SU-DHL-6 (cell line): ENCODE results near the gene IKBKE.

ENCODE experiments used
- H2AFZ ChIP-seq: fragments of 200-600 bp; sonication (generic); 2 replicates; pipeline ENCODE4 v1.6.1; 2014; ENCODE audit warnings: low read depth, mild to moderate bottlenecking, moderate library complexity, mixed read lengths, antibody characterized with exemption, low read length; ENCODE audit not compliant: severe bottlenecking
- H3F3A ChIP-seq: fragments of 200-600 bp; shearing (Covaris generic); 2 replicates; pipeline ENCODE4 v1.6.0; 2016; ENCODE audit warnings: antibody characterized with exemption, mild to moderate bottlenecking; ENCODE audit not compliant: insufficient read depth
- H3K27ac ChIP-seq: fragments of 200-600 bp; sonication (generic); 2 replicates; pipeline ENCODE4 v1.5.1; 2016; ENCODE audit warnings: low read depth, mild to moderate bottlenecking, low read length, moderate library complexity, mixed read lengths
- H3K27me3 ChIP-seq: fragments of 200-600 bp; sonication (generic), shearing (Covaris generic); 2 replicates; pipeline ENCODE4 v1.6.0; 2014; ENCODE audit warnings: mild to moderate bottlenecking, low read length
- H3K36me3 ChIP-seq: fragments of 200-600 bp; sonication (generic); 2 replicates; pipeline ENCODE4 v1.6.1; 2014; ENCODE audit warnings: mild to moderate bottlenecking, low read length, mixed read lengths
- H3K4me2 ChIP-seq: fragments of 300-600, 200-600 bp; shearing (Covaris generic), sonication (generic); 2 replicates; pipeline ENCODE4 v1.6.0; 2014; ENCODE audit warnings: low read length, low read depth, mild to moderate bottlenecking; ENCODE audit not compliant: poor library complexity, severe bottlenecking
- H3K4me3 ChIP-seq: fragments of 200-600 bp; sonication (generic); 2 replicates; pipeline ENCODE4 v1.5.1; 2014; ENCODE audit warnings: antibody characterized with exemption, low read length, mild to moderate bottlenecking, mixed read lengths; ENCODE audit not compliant: insufficient read depth, poor library complexity, severe bottlenecking
- H3K79me2 ChIP-seq: fragments of 200-600 bp; sonication (generic); 2 replicates; pipeline ENCODE4 v1.6.1; 2014; ENCODE audit warnings: mild to moderate bottlenecking, low read length, moderate library complexity; ENCODE audit not compliant: insufficient read depth
- H3K9ac ChIP-seq: fragments of 200-600 bp; sonication (generic); 2 replicates; pipeline ENCODE4 v1.7.0; 2014; ENCODE audit warnings: mild to moderate bottlenecking, low read length
- H3K9me2 ChIP-seq: fragments of 200-600 bp; sonication (generic); replicated peaks from 2 replicates; pipeline ENCODE4 v1.6.1; 2014; ENCODE audit warnings: low read length; ENCODE audit not compliant: insufficient read depth
- H3K9me3 ChIP-seq: fragments of 200-600 bp; sonication (generic); 2 replicates; pipeline ENCODE4 v1.6.1; 2014; ENCODE audit warnings: low read length, mixed read lengths; ENCODE audit not compliant: insufficient read depth
- H4K20me1 ChIP-seq: fragments of 200-600 bp; sonication (generic); 2 replicates; pipeline ENCODE4 v1.6.1; 2014; ENCODE audit warnings: low read depth, mild to moderate bottlenecking, antibody characterized with exemption, low read length, moderate library complexity, mixed read lengths
- CTCF ChIP-seq: fragments of 200-600 bp; sonication (generic); IDR thresholded peaks from one replicate; pipeline ENCODE4 v1.5.1; 2017; ENCODE audit warnings: antibody characterized with exemption, mild to moderate bottlenecking, low read length, moderate library complexity; ENCODE audit not compliant: insufficient read depth, poor library complexity, severe bottlenecking
- EZH2phosphoT487 ChIP-seq: fragments of 200-600 bp; sonication (generic), shearing (Covaris generic); conservative IDR thresholded peaks from 2 replicates; pipeline ENCODE4 v1.6.1; 2018; ENCODE audit warnings: mild to moderate bottlenecking, antibody characterized with exemption, low read length, moderate library complexity, mixed read lengths

Gene IKBKE

GRCh38 chr1:206540044-206540780 is 69.9 kb downstream of the IKBKE start:
- Histone ChIP-seq H3F3A (no peaks in the 10 kb centered on the region), H3K9ac (no peak overlapping the region), H3K27ac (no peak overlapping the region), H3K79me2 (no peaks in the 10 kb centered on the region), H3K36me3 (no peaks in the 10 kb centered on the region), H3K4me2 (no peak overlapping the region), H2AFZ (no peak overlapping the region), H3K27me3 (no peaks in the 10 kb centered on the region), H3K9me2 (no peaks in the 10 kb centered on the region), H3K4me3 (no peak overlapping the region), H4K20me1 (no peaks in the 10 kb centered on the region), H3K9me3 (no peaks in the 10 kb centered on the region)
- TF ChIP-seq CTCF (no peak), EZH2phosphoT487 (no peak)

GRCh38 chr1:206541236-206541833 is 71.1 kb downstream of the IKBKE start:
- Histone ChIP-seq H3K9ac (no peak overlapping the region), H3K4me3 (no peak overlapping the region), H3K9me2 (no peaks in the 10 kb centered on the region), H3K36me3 (no peaks in the 10 kb centered on the region), H2AFZ (no peak overlapping the region), H3K27me3 (no peaks in the 10 kb centered on the region), H3K27ac (no peak overlapping the region), H3F3A (no peaks in the 10 kb centered on the region), H3K9me3 (no peaks in the 10 kb centered on the region), H3K79me2 (no peaks in the 10 kb centered on the region), H3K4me2 (no peak overlapping the region), H4K20me1 (no peaks in the 10 kb centered on the region)
- TF ChIP-seq EZH2phosphoT487 = no peak
- TF ChIP-seq CTCF = no peak

GRCh38 chr1:206544562-206545257 is 74.4 kb downstream of the IKBKE start:
- Histone ChIP-seq H3K4me2 (no peak overlapping the region), H3K79me2 (no peaks in the 10 kb centered on the region), H3K27ac (no peak overlapping the region)

More at GRCh38 chr1:206544562-206545257, 74.4 kb downstream of the IKBKE start:
- H4K20me1 ChIP-seq = no peaks in the 10 kb centered on the region
- no peaks in the 10 kb centered on the region for H3K27me3 ChIP-seq
- H3K9me3 ChIP-seq = no peaks in the 10 kb centered on the region
- H3K9ac ChIP-seq = no peak overlapping the region
- no peak overlapping the region for H2AFZ ChIP-seq
- H3K9me2 ChIP-seq = no peaks in the 10 kb centered on the region
- no peaks in the 10 kb centered on the region for H3K36me3 ChIP-seq
- TF ChIP-seq CTCF (peak; percentile 92), EZH2phosphoT487 (no peak)
- H3F3A ChIP-seq = no peaks in the 10 kb centered on the region
- H3K4me3 ChIP-seq = no peak overlapping the region
